ENCODE results near the gene ATP9B. TPM values are rescaled to one million over a fixed set of nuclear protein-coding genes. Genes with fewer than 3 reads are reported as not detected.
"Not testable (repeated sequence)": the region's sequence is repeated elsewhere in the genome, so short reads cannot be mapped to it uniquely, and the experiment has no call there.

Gene ATP9B
- total RNA-seq, 1 donor from 2014 or later: 15.8 TPM

DNA sequence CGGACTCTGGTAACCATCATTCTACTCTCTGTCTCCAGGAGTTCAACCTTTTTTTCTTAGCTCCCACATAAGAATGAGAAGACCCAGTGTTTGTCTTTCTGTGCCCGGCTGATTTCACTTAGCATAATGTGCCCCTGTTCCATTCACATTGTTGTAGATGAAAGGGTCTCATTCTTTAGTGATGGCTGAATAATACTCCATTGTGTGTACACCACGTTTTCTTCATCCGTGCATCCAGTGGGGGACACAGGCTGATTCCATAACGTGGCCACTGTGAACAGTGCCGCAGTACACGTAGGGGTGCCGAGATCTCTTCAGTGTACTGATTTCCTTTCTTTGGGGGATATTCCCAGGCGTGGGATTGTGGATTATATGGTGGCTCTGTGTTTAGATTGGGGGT, 254.3 kb downstream of the ATP9B start:
- H3K9me3 Mint-ChIP-seq (ENCODE audit: low read depth): no peaks in the 10 kb centered on the region
- DNase-seq (ENCODE audit: low spot score): no peak

GRCh38 chr18:79326413-79327198, 257.4 kb downstream of the ATP9B start:
- Mint-ChIP-seq H3K9me3 (ENCODE audit: low read depth) (no peaks in the 10 kb centered on the region), H3K4me1 (ENCODE audit: low read depth) (peaks cover 9% of the 10 kb centered on the region), H3K4me3 (ENCODE audit: unreplicated experiment) (no peak overlapping the region), H3K27ac (ENCODE audit: unreplicated experiment) (peak overlapping the region; percentile 0), H3K27me3 (ENCODE audit: low read depth) (no peaks in the 10 kb centered on the region), H3K36me3 (ENCODE audit: low read depth) (peaks cover 6% of the 10 kb centered on the region)
- TF ChIP-seq, protein P1, sequence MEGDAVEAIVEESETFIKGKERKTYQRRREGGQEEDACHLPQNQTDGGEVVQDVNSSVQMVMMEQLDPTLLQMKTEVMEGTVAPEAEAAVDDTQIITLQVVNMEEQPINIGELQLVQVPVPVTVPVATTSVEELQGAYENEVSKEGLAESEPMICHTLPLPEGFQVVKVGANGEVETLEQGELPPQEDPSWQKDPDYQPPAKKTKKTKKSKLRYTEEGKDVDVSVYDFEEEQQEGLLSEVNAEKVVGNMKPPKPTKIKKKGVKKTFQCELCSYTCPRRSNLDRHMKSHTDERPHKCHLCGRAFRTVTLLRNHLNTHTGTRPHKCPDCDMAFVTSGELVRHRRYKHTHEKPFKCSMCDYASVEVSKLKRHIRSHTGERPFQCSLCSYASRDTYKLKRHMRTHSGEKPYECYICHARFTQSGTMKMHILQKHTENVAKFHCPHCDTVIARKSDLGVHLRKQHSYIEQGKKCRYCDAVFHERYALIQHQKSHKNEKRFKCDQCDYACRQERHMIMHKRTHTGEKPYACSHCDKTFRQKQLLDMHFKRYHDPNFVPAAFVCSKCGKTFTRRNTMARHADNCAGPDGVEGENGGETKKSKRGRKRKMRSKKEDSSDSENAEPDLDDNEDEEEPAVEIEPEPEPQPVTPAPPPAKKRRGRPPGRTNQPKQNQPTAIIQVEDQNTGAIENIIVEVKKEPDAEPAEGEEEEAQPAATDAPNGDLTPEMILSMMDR (IDR thresholded peaks at IDR 0.05): no peak
- no peak for DNase-seq (ENCODE audit: low spot score)

More for the DNA sequence above, 254.3 kb downstream of the ATP9B start:
- Mint-ChIP-seq H3K36me3 (ENCODE audit: low read depth) (no peaks in the 10 kb centered on the region), H3K27ac (ENCODE audit: unreplicated experiment) (no peak overlapping the region), H3K4me3 (ENCODE audit: unreplicated experiment) (no peak overlapping the region), H3K4me1 (ENCODE audit: low read depth) (peaks cover 9% of the 10 kb centered on the region), H3K27me3 (ENCODE audit: low read depth) (no peaks in the 10 kb centered on the region)
- TF ChIP-seq, protein P1 (IDR thresholded peaks at IDR 0.05): no peak

DNA sequence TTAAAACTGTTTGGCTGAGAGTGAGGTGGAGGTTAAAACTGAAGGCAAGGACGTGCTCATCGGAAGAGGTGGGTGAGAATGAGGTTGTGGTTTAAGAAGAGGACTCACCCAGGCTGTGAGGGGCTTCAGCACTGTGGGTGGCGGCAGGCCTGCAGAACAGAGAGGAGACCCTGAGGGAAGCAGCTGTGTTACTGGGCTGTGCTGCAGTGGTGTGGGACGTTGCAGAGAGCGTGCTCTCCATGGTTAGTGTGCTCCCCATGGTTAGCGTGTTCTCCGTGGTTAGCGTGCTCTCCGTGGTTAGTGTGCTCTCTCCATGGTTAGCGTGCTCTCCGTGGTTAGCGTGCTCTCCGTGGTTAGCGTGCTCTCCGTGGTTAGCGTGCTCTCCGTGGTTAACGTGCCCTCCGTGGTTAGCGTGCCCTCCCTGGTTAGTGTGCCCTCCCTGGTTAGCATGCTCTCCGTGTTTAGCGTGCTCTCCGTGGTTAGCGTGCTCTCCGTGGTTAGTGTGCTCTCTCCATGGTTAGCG, 258.1 kb downstream of the ATP9B start:
- Mint-ChIP-seq H3K27ac (ENCODE audit: unreplicated experiment) (peak overlapping the region; percentile 0), H3K4me3 (ENCODE audit: unreplicated experiment) (no peak overlapping the region), H3K27me3 (ENCODE audit: low read depth) (no peaks in the 10 kb centered on the region), H3K36me3 (ENCODE audit: low read depth) (peaks cover 6% of the 10 kb centered on the region), H3K4me1 (ENCODE audit: low read depth) (peaks cover 9% of the 10 kb centered on the region), H3K9me3 (ENCODE audit: low read depth) (no peaks in the 10 kb centered on the region)
- DNase-seq (ENCODE audit: low spot score): no peak
- TF ChIP-seq, protein P1 (IDR thresholded peaks at IDR 0.05): no peak

- H3K9me3 Mint-ChIP-seq (ENCODE audit: low read depth); H3K4me3 Mint-ChIP-seq (ENCODE audit: unreplicated experiment); H3K27me3 Mint-ChIP-seq (ENCODE audit: low read depth): not testable (repeated sequence)
Observed at GRCh38 chr18:79327915-79328314, 258.7 kb downstream of the ATP9B start.

GRCh38 chr18:79328887-79329286, 259.7 kb downstream of the ATP9B start:
- DNase-seq (ENCODE audit: low spot score): no peak
- H3K4me1 Mint-ChIP-seq (ENCODE audit: low read depth): peaks cover 9% of the 10 kb centered on the region
- H3K4me3 Mint-ChIP-seq (ENCODE audit: unreplicated experiment): no peak overlapping the region
- TF ChIP-seq, protein P1 (IDR thresholded peaks at IDR 0.05): no peak
- H3K9me3 Mint-ChIP-seq (ENCODE audit: low read depth): no peaks in the 10 kb centered on the region
- H3K27ac Mint-ChIP-seq (ENCODE audit: unreplicated experiment): no peak overlapping the region
- peaks cover 8% of the 10 kb centered on the region for H3K36me3 Mint-ChIP-seq (ENCODE audit: low read depth)
- H3K27me3 Mint-ChIP-seq (ENCODE audit: low read depth): no peaks in the 10 kb centered on the region

More at GRCh38 chr18:79327915-79328314, 258.7 kb downstream of the ATP9B start:
- not testable (repeated sequence) for H3K27ac Mint-ChIP-seq (ENCODE audit: unreplicated experiment); H3K36me3 Mint-ChIP-seq (ENCODE audit: low read depth); H3K4me1 Mint-ChIP-seq (ENCODE audit: low read depth); DNase-seq (ENCODE audit: low spot score)

Measured in chondrocyte (in vitro differentiated cells).